ENCODE results near the gene CAMK2A.

DNA sequence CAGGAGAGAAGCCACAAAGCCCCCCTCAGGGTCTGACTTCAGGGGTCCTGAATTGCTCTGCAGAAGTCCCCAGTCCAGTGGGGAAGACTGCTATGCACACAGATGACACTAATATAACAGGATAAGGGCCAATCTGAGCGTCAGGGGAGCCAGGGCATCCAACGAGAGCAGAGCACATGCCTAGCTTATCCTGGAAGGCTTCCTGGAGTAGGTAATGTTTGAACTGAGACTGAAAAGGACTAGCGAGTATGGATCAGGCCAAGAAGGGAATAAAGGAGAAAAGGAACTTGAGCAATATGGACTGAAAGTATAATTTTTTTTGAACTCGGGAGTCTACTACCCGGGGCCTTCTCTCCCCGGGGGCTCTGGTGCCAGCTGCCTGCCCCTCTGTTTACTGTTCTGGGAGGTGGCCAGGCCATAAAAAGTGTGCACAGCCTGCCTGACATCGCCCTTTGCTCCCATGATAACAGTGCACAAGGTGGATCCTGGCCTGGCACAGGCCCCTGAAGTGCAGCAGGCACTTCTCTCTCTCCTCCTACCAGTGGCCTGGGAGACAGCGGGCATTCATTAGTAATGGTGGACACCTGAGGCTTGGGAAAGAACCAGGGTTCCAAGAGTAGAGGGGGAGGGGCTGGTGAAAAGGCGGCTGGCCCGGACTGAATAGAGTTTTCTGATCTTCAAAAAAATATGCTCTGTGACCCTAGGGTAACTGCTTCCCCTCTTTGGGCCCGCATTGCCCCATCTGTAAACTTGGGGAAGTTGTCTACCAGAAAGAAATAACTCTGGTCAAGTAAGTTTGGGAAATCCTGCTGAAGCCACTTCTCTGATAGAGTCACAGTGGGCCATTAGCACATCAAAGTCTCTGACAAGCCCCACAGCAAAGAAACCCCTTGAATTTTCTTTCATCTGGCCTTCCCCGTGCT, 104.3 kb downstream of the CAMK2A start:
- TF ChIP-seq CTCF (IDR thresholded peaks at IDR 0.05) (no peak), POLR2AphosphoS5 (IDR thresholded peaks at IDR 0.05) (peak; percentile 31 to 78 (median 72))

All from transverse colon (tissue), 4 donors.